CD14-positive monocyte (primary cell): ENCODE measurements around the gene WDTC1. TPM values are rescaled to one million over a fixed set of nuclear protein-coding genes. Genes with fewer than 3 reads are reported as not detected.

Experiments used
- DNase-seq, 3 donors: peaks; one replicate each; pipeline ENCODE4 v3.0.0-alpha.2; 2011 to 2022
- H2AFZ ChIP-seq: 2 replicates; pipeline ENCODE4 v1.6.0; 2012; ENCODE audit warnings: mild to moderate bottlenecking, low read depth, low read length, inconsistent platforms; ENCODE audit not compliant: insufficient read depth, poor library complexity, severe bottlenecking
- H3K27ac ChIP-seq, 2 donors: 1 replicate in 1 of 2; 2 replicates in 1 of 2; pipeline ENCODE4 v1.5.1; 2012 to 2013; ENCODE audit warnings: low read length in 2 of 2, control low read depth in 1 of 2, inconsistent platforms in 1 of 2, low read depth in 1 of 2, mild to moderate bottlenecking in 1 of 2
- H3K27me3 ChIP-seq, 2 donors: one replicate each; pipeline versions ENCODE4 v1.6.0 to v1.6.1; 2011 to 2013; ENCODE audit warnings: low read length in 2 of 2; ENCODE audit not compliant: control insufficient read depth in 2 of 2, insufficient read depth in 2 of 2
- H3K36me3 ChIP-seq, 2 donors: replicated peaks in 1 of 2; 1 replicate in 1 of 2; 2 replicates in 1 of 2; pipeline versions ENCODE4 v1.5.1 to v1.6.1; 2012 to 2013; ENCODE audit warnings: low read length in 2 of 2, control low read depth in 1 of 2, inconsistent platforms in 1 of 2, mild to moderate bottlenecking in 1 of 2; ENCODE audit not compliant: insufficient read depth in 2 of 2, control insufficient read depth in 1 of 2
- H3K4me1 ChIP-seq, 2 donors: 1 replicate in 1 of 2; 2 replicates in 1 of 2; pipeline versions ENCODE4 v1.5.1 to v1.6.1; 2012 to 2013; ENCODE audit warnings: low read length in 2 of 2, control low read depth in 1 of 2, inconsistent platforms in 1 of 2, mild to moderate bottlenecking in 1 of 2, moderate library complexity in 1 of 2; ENCODE audit not compliant: insufficient read depth in 2 of 2, control insufficient read depth in 1 of 2
- H3K4me2 ChIP-seq: replicated peaks from 2 replicates; pipeline ENCODE3; 2012; ENCODE audit warnings: low read length, moderate library complexity, mild to moderate bottlenecking; ENCODE audit not compliant: poor library complexity, severe bottlenecking; ENCODE audit errors: extremely low read depth
- H3K4me3 ChIP-seq, 3 experiments: fragments of 200-600 bp in 1 of 3; sonication (generic) in 1 of 3; replicated peaks in 1 of 3; 1 replicate in 2 of 3; 2 replicates in 1 of 3; pipeline ENCODE4 v1.5.1; 2011 to 2013; ENCODE audit warnings: low read length in 3 of 3, mild to moderate bottlenecking in 3 of 3, control low read depth in 2 of 3, low read depth in 2 of 3, inconsistent platforms in 1 of 3, moderate library complexity in 1 of 3
- H3K79me2 ChIP-seq: 2 replicates; pipeline ENCODE4 v1.6.0; 2012; ENCODE audit warnings: mild to moderate bottlenecking, control low read depth, inconsistent platforms, low read length, moderate library complexity; ENCODE audit not compliant: insufficient read depth
- H3K9ac ChIP-seq: 2 replicates; pipeline ENCODE4 v1.6.0; 2017; ENCODE audit warnings: low read length, mild to moderate bottlenecking; ENCODE audit not compliant: insufficient read depth, poor library complexity, severe bottlenecking
- H3K9me3 ChIP-seq, 2 donors: replicated peaks in 1 of 2; 1 replicate in 1 of 2; 2 replicates in 1 of 2; pipeline versions ENCODE4 v1.5.1 to v1.6.1; 2012 to 2013; ENCODE audit warnings: low read length in 2 of 2, control low read depth in 1 of 2; ENCODE audit not compliant: control insufficient read depth in 1 of 2, insufficient read depth in 1 of 2
- H4K20me1 ChIP-seq: 2 replicates; pipeline ENCODE4 v1.6.0; 2012; ENCODE audit warnings: mild to moderate bottlenecking, low read length, control low read depth, moderate library complexity; ENCODE audit not compliant: insufficient read depth
- H3K27ac Mint-ChIP-seq, 7 donors: one replicate each; pipeline ENCODE4 v1.8.0; 2020; ENCODE audit warnings: mild to moderate bottlenecking in 7 of 7, mixed read lengths in 7 of 7, moderate library complexity in 6 of 7, inconsistent platforms in 2 of 7
- H3K27me3 Mint-ChIP-seq, 3 donors: one replicate each; pipeline ENCODE4 v1.8.0; 2021 to 2022; ENCODE audit warnings: low read depth in 3 of 3, mild to moderate bottlenecking in 3 of 3, mixed read lengths in 3 of 3, moderate library complexity in 3 of 3, inconsistent platforms in 1 of 3
- H3K36me3 Mint-ChIP-seq, 2 donors: one replicate each; pipeline ENCODE4 v1.8.0; 2020; ENCODE audit warnings: mixed read lengths in 2 of 2, inconsistent platforms in 1 of 2, mild to moderate bottlenecking in 1 of 2
- H3K4me1 Mint-ChIP-seq: one replicate; pipeline ENCODE4 v1.8.0; 2020; ENCODE audit warnings: mild to moderate bottlenecking, mixed read lengths
- H3K4me3 Mint-ChIP-seq, 2 donors: one replicate each; pipeline ENCODE4 v1.8.0; 2020; ENCODE audit warnings: mild to moderate bottlenecking in 2 of 2, mixed read lengths in 2 of 2, moderate library complexity in 1 of 2
- H3K9me3 Mint-ChIP-seq, 7 donors: one replicate each; pipeline ENCODE4 v1.8.0; 2020 to 2022; ENCODE audit warnings: mixed read lengths in 7 of 7, mild to moderate bottlenecking in 6 of 7, moderate library complexity in 6 of 7, inconsistent platforms in 2 of 7
- WGBS: methylation state at CpG from one replicate; pipeline ENCODE4 v1.1.5; 2013; ENCODE audit warnings: missing lambda C conversion rate; ENCODE audit not compliant: insufficient coverage; 5-methylcytosine and 5-hydroxymethylcytosine counted together
- intact Hi-C, 2 donors: fragments of 100-400 bp; cut with micrococcal nuclease; formaldehyde crosslinking; loops; one replicate each; pipeline versions ENCODE4 v1.15.0 to v1.15.1; 2023
- polyA plus RNA-seq, 3 donors: library from polyadenylated mRNA; depleted of rRNA in 1 of 3; unstranded in 2 of 3; stranded (reverse) in 1 of 3; fragments of 300-500 nt in 2 of 3; fragments of >200 nt in 1 of 3; fragmentation: Illumina TruSeq in 2 of 3; gene quantifications; 1 replicate in 2 of 3; 2 replicates in 1 of 3; pipeline ENCODE4 v1.2.3, GENCODE V29; 2012 to 2021
- TF ChIP-seq, protein P1 (sequence below): fragments of 200-600 bp; IDR thresholded peaks from one replicate; pipeline ENCODE4 v1.8.0; 2022; ENCODE audit warnings: antibody characterized with exemption, mild to moderate bottlenecking

WDTC1 gene
- polyA plus RNA-seq, 3 donors = 2.1 to 26.6 (median 4.3) TPM

DNA sequence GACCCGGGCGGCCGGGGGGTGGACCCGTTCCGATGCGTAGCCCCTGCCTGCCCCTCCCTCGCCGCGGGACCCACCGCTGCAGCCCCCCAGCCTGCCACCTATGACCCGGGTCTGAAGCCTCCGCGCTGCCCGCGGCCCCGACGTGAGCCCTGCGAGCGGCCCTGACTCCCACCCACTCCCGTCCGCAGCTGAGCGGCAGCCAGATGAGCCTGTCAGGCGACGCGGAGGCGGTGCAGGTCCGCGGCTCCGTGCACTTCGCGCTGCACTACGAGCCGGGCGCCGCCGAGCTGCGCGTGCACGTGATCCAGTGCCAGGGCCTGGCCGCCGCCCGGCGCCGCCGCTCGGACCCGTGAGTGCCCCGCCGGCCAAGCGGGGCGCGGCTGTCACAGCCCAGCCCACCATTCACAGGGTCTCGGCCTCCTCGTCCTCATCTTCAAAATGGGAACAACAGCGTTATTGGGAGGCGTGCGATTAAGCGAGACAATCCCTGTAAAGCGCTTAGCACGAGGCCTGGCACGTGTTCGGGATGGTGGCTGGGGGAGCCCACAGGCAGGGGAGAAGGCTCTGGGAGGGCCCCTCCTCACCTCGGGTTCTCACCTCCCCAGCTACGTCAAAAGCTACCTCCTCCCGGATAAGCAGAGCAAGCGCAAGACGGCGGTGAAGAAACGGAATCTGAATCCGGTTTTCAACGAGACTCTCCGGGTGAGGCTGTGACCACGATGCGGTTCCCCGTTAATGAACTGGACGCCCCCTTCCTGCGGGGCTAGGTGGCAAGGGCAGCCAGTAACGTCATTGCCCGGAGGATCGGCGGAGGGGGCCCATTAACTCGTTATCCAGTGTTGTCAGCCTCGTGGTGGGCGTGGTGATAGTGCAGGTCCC is 115.6 kb downstream of the WDTC1 start:
- peaks cover 0 to 2% (median 0%) of the 10 kb centered on the region in 7 donors for H3K9me3 Mint-ChIP-seq
- intact Hi-C loops = no loop called here
- peak overlapping the region in 2 of 3 experiments; percentile 18 to 66 for H3K4me3 ChIP-seq
- H3K36me3 Mint-ChIP-seq = peaks cover 28 to 68% of the 10 kb centered on the region in 2 donors
- H4K20me1 ChIP-seq = peaks cover 4% of the 10 kb centered on the region
- H3K4me2 ChIP-seq = peak overlapping the region; percentile 70
- peaks cover 1 to 11% (median 4%) of the 10 kb centered on the region in 3 donors for H3K27me3 Mint-ChIP-seq
- H3K9ac ChIP-seq = no peak overlapping the region
- peaks cover 9% of the 10 kb centered on the region for H3K79me2 ChIP-seq
- TF ChIP-seq, protein P1, sequence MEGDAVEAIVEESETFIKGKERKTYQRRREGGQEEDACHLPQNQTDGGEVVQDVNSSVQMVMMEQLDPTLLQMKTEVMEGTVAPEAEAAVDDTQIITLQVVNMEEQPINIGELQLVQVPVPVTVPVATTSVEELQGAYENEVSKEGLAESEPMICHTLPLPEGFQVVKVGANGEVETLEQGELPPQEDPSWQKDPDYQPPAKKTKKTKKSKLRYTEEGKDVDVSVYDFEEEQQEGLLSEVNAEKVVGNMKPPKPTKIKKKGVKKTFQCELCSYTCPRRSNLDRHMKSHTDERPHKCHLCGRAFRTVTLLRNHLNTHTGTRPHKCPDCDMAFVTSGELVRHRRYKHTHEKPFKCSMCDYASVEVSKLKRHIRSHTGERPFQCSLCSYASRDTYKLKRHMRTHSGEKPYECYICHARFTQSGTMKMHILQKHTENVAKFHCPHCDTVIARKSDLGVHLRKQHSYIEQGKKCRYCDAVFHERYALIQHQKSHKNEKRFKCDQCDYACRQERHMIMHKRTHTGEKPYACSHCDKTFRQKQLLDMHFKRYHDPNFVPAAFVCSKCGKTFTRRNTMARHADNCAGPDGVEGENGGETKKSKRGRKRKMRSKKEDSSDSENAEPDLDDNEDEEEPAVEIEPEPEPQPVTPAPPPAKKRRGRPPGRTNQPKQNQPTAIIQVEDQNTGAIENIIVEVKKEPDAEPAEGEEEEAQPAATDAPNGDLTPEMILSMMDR = no peak
- H2AFZ ChIP-seq = peak overlapping the region; percentile 77
- no peak overlapping the region for H3K27ac Mint-ChIP-seq
- peaks cover 35 to 56% of the 10 kb centered on the region in 2 donors for H3K36me3 ChIP-seq
- no peak overlapping the region for H3K27ac ChIP-seq
- peak overlapping the region; percentile 42 to 64 for H3K4me3 Mint-ChIP-seq
- peaks cover 14% of the 10 kb centered on the region for H3K4me1 Mint-ChIP-seq
- 77% methylated on average over 72 of the region's 84 CpGs for WGBS
- DNase-seq = no peak
- H3K9me3 ChIP-seq = no peaks in the 10 kb centered on the region
- H3K4me1 ChIP-seq = peaks cover 6 to 17% of the 10 kb centered on the region in 2 donors
- peaks cover 0 to 2% of the 10 kb centered on the region in 2 donors for H3K27me3 ChIP-seq

DNA sequence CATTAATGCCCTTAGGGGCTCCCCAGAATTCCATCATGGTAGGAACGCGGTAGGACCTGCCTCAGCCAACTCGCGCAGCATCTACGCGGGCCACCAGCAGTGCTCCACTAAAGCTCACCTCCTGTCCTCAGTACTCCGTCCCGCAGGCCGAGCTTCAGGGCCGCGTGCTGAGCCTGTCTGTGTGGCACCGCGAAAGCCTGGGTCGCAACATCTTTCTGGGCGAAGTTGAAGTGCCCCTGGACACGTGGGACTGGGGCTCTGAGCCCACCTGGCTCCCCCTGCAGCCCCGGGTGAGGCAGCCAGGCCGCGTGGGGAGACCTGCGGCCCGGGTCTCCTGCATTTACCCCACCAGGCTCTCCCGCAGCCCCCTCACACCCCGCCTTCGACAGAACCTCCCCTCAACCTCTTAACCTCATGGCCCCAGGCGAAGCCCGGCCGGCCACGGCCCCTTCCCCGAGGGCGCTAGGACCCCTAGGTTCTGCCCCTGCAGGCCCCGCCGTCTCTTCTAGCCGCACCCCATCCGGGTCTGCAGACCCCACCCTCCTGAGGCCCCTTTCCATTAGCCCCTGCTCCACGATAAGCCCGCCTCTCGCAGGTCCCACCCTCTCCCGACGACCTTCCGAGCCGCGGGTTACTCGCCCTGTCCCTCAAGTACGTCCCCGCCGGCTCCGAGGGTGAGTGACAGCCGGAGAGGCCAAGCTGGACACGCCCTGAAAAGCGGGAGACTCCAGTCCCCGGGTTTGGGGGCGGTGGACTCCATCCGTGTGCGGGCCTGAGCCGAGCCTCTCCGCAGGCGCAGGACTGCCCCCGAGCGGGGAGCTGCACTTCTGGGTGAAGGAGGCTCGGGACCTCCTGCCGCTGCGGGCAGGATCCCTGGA is 116.5 kb downstream of the WDTC1 start:
- Histone ChIP-seq H3K4me1 (peaks cover 6 to 17% of the 10 kb centered on the region in 2 donors), H4K20me1 (peaks cover 4% of the 10 kb centered on the region), H3K9me3 (no peaks in the 10 kb centered on the region), H2AFZ (no peak overlapping the region), H3K27ac (no peak overlapping the region), H3K79me2 (peaks cover 5% of the 10 kb centered on the region), H3K4me3 (no peak overlapping the region), H3K4me2 (no peak overlapping the region), H3K27me3 (peaks cover 0 to 2% of the 10 kb centered on the region in 2 donors), H3K9ac (no peak overlapping the region), H3K36me3 (peaks cover 40 to 56% of the 10 kb centered on the region in 2 donors)
- H3K9me3 Mint-ChIP-seq = peaks cover 0 to 2% (median 0%) of the 10 kb centered on the region in 7 donors
- WGBS = 96% methylated on average over 61 of the region's 62 CpGs
- H3K27me3 Mint-ChIP-seq = peaks cover 1 to 11% (median 4%) of the 10 kb centered on the region in 3 donors
- H3K36me3 Mint-ChIP-seq = peaks cover 31 to 68% of the 10 kb centered on the region in 2 donors
- peak overlapping the region in 1 of 2 donors; percentile 47 for H3K4me3 Mint-ChIP-seq
- no peak for DNase-seq
- intact Hi-C loops = no loop called here
- H3K27ac Mint-ChIP-seq = peak overlapping the region in 1 of 7 donors; percentile 20
- H3K4me1 Mint-ChIP-seq = peaks cover 11% of the 10 kb centered on the region
- TF ChIP-seq, protein P1 = no peak
